Keratinocyte (primary cell): ENCODE measurements around the gene HOXA10. TPM values are rescaled to one million over a fixed set of nuclear protein-coding genes. Genes with fewer than 3 reads are reported as not detected.

Experiments used
- DNase-seq: peaks from one replicate; pipeline ENCODE4 v3.0.0-alpha.2; 2011; ENCODE audit warnings: low read depth, missing footprints, low spot score
- FAIRE-seq: peaks from 2 replicates; lab custom pipeline; 2011; peaks lifted over from hg19 to GRCh38; lab: Jason Lieb, UNC
- H2AFZ ChIP-seq: 2 replicates; pipeline ENCODE4 v1.6.0; 2012; ENCODE audit warnings: low read length, control low read depth, inconsistent platforms; ENCODE audit not compliant: control insufficient read depth
- H3K27ac ChIP-seq: 2 replicates; pipeline ENCODE4 v1.5.1; 2011; ENCODE audit warnings: low read length; ENCODE audit not compliant: control insufficient read depth, insufficient read depth
- H3K27me3 ChIP-seq: 3 replicates; pipeline ENCODE4 v1.6.0; 2011; ENCODE audit warnings: low read length; ENCODE audit not compliant: control insufficient read depth, insufficient read depth; ENCODE audit errors: extremely low read depth
- H3K36me3 ChIP-seq, 2 experiments: 2 replicates in 1 of 2; 3 replicates in 1 of 2; pipeline ENCODE4 v1.5.1; 2011; ENCODE audit warnings: low read length in 2 of 2, mild to moderate bottlenecking in 1 of 2; ENCODE audit not compliant: control insufficient read depth in 2 of 2, insufficient read depth in 2 of 2; ENCODE audit errors: extremely low read depth in 1 of 2
- H3K4me1 ChIP-seq: 3 replicates; pipeline ENCODE4 v1.5.1; 2011; ENCODE audit warnings: low read length; ENCODE audit not compliant: control insufficient read depth, insufficient read depth; ENCODE audit errors: extremely low read depth
- H3K4me2 ChIP-seq: 3 replicates; pipeline ENCODE4 v1.6.0; 2011; ENCODE audit warnings: low read depth, low read length; ENCODE audit not compliant: control insufficient read depth, insufficient read depth; ENCODE audit errors: extremely low read depth
- H3K4me3 ChIP-seq, 3 experiments: fragments of 200-600 bp in 1 of 3; sonication (generic) in 1 of 3; 2 replicates in 2 of 3; 3 replicates in 1 of 3; pipeline ENCODE4 v1.5.1; 2011 to 2016; ENCODE audit warnings: low read length in 3 of 3, mild to moderate bottlenecking in 3 of 3, control low read depth in 2 of 3, inconsistent platforms in 1 of 3, low read depth in 1 of 3, mixed read lengths in 1 of 3, mixed run types in 1 of 3, moderate library complexity in 1 of 3; ENCODE audit not compliant: control insufficient read depth in 2 of 3, insufficient read depth in 2 of 3; ENCODE audit errors: extremely low read depth in 1 of 3
- H3K79me2 ChIP-seq: 2 replicates; pipeline ENCODE4 v1.6.0; 2012; ENCODE audit warnings: low read length; ENCODE audit not compliant: control insufficient read depth, insufficient read depth
- H3K9ac ChIP-seq: 3 replicates; pipeline ENCODE4 v1.6.0; 2011; ENCODE audit warnings: low read length; ENCODE audit not compliant: control insufficient read depth, insufficient read depth; ENCODE audit errors: extremely low read depth
- H3K9me1 ChIP-seq: 3 replicates; pipeline ENCODE4 v1.6.0; 2011; ENCODE audit warnings: low read length; ENCODE audit not compliant: control insufficient read depth, insufficient read depth; ENCODE audit errors: extremely low read depth
- H3K9me3 ChIP-seq: 2 replicates; pipeline ENCODE4 v1.5.1; 2012; ENCODE audit warnings: low read depth, low read length; ENCODE audit not compliant: control insufficient read depth
- H4K20me1 ChIP-seq: 3 replicates; pipeline ENCODE4 v1.6.0; 2011; ENCODE audit warnings: low read length; ENCODE audit not compliant: control insufficient read depth, insufficient read depth; ENCODE audit errors: extremely low read depth
- CTCF ChIP-seq, 3 experiments: IDR thresholded peaks in 1 of 3; conservative IDR thresholded peaks in 1 of 3; optimal IDR thresholded peaks in 1 of 3; 2 replicates in 2 of 3; 3 replicates in 1 of 3; pipeline versions ENCODE3 to v1.5.1; 2011; ENCODE audit warnings: low read length in 3 of 3, mild to moderate bottlenecking in 3 of 3, moderate library complexity in 2 of 3, control low read depth in 1 of 3, inconsistent platforms in 1 of 3; ENCODE audit not compliant: insufficient read depth in 2 of 3; ENCODE audit errors: extremely low read depth in 1 of 3
- EZH2 ChIP-seq: IDR thresholded peaks from one replicate; pipeline ENCODE4 v1.6.1; 2012; ENCODE audit warnings: inconsistent platforms, mild to moderate bottlenecking, low read length, moderate library complexity
- dilution Hi-C: fragments of 300-500 bp; cut with MboI; formaldehyde crosslinking; loops from one replicate; pipeline ENCODE4 v1.7.0; 2020; ENCODE audit warnings: low sequenced_read_pairs; ENCODE audit not compliant: extremely low pct_ligation_motif_present
- polyA plus RNA-seq, 5 experiments: library from polyadenylated mRNA; depleted of rRNA in 3 of 5; stranded (reverse) in 3 of 5; stranded (forward) in 1 of 5; unstranded in 1 of 5; fragments of >200 nt; gene quantifications; 1 replicate in 1 of 5; 2 replicates in 3 of 5; 3 replicates in 1 of 5; pipeline versions ENCODE4 v1.2.1 to v1.2.3, GENCODE V29; 2011 to 2012; ENCODE audit warnings: missing spikeins in 2 of 5, low read depth in 1 of 5, low replicate concordance in 1 of 5

HOXA10 gene
- polyA plus RNA-seq, 1 donor (not counting 4 experiments of a cell fraction or from before 2014, with no cell fraction given): 2.4 TPM

GRCh38 chr7:27148031-27148755, 25.9 kb downstream of the HOXA10 start:
- Histone ChIP-seq H4K20me1 (no peaks in the 10 kb centered on the region), H3K79me2 (peaks cover 83% of the 10 kb centered on the region), H3K4me3 (peak overlapping the region; percentile 60 to 83 (median 74)), H3K36me3 (peaks cover 0 to 7% of the 10 kb centered on the region in 2 experiments), H3K4me1 (peaks cover 59% of the 10 kb centered on the region), H3K9me3 (no peaks in the 10 kb centered on the region), H3K9ac (peak overlapping the region; percentile 93), H3K27me3 (no peaks in the 10 kb centered on the region), H2AFZ (peak overlapping the region; percentile 17), H3K27ac (peak overlapping the region; percentile 87), H3K9me1 (no peaks in the 10 kb centered on the region), H3K4me2 (peak overlapping the region; percentile 98)
- dilution Hi-C loops: no loop called here
- DNase-seq (no peak), FAIRE-seq (no peak)
- no peak for TF ChIP-seq EZH2

- H2AFZ ChIP-seq: peak within 1 kb of the TSS; percentile 46
Measured at GRCh38 chr7:27147199-27148030, 26.7 kb downstream of the HOXA10 start, which contains the start of gene HOXA6. HOXA6 (minus strand) TSS chr7:27147774; CDS start chr7:27147749, 25 bp downstream.

More at GRCh38 chr7:27147199-27148030, 26.7 kb downstream of the HOXA10 start, which contains the start of gene HOXA6:
- Histone ChIP-seq H3K36me3 (peaks cover 0 to 7% of the 10 kb centered on the region in 2 experiments), H4K20me1 (no peaks in the 10 kb centered on the region), H3K27me3 (no peaks in the 10 kb centered on the region), H3K79me2 (peaks cover 90% of the 10 kb centered on the region), H3K4me3 (peak within 1 kb of the TSS; percentile 60 to 83 (median 74)), H3K27ac (peak within 1 kb of the TSS; percentile 87), H3K4me2 (peak within 1 kb of the TSS; percentile 98), H3K9ac (peak within 1 kb of the TSS; percentile 93), H3K9me1 (no peaks in the 10 kb centered on the region), H3K9me3 (no peaks in the 10 kb centered on the region), H3K4me1 (peaks cover 52% of the 10 kb centered on the region)
- dilution Hi-C loops: no loop called here
- DNase-seq (no peak), FAIRE-seq (no peak)
- no peak for TF ChIP-seq EZH2
- TF ChIP-seq CTCF (optimal IDR thresholded peaks at IDR 0.05 in 1 of 3, IDR thresholded peaks at IDR 0.05 in 1 of 3, conservative IDR thresholded peaks at IDR 0.05 in 1 of 3; ENCODE audit: extremely low read depth in 1 of 3, insufficient read depth in 2 of 3, low read length in 3 of 3): no peak
